VCaP (cell line): Measurements from ENCODE around the gene COX6B1.

Experiments used
- H3K27ac ChIP-seq: fragments of 450-650 bp; 2 replicates; pipeline ENCODE4 v1.5.1; 2017
- CTCF ChIP-seq: fragments of 450-650 bp; conservative IDR thresholded peaks from 2 replicates; pipeline ENCODE4 v1.5.1; 2017; ENCODE audit warnings: mild to moderate bottlenecking, moderate library complexity

COX6B1 gene

GRCh38 chr19:35612559-35613321, 35.4 kb upstream of the COX6B1 start, which contains the start of gene HAUS5:
TSS of gene HAUS5 (plus strand) at chr19:35612735. CDS start at chr19:35612795, 60 bp downstream.
- TF ChIP-seq CTCF, result 0 out of 2 replicates have a peak, but pooled peaks have one; percentile 17
- peak within 1 kb of the TSS; percentile 73; the same call in 1 of the 2 replicates for H3K27ac ChIP-seq

- TF ChIP-seq CTCF, result no peak
- H3K27ac ChIP-seq, result peak overlapping the region; percentile 73; the same call in 1 of the 2 replicates
Observed at GRCh38 chr19:35613574-35613973, 34.5 kb upstream of the COX6B1 start.

- H3K27ac ChIP-seq, result no peak overlapping the region
- no peak for TF ChIP-seq CTCF
Observed at GRCh38 chr19:35615036-35615435, 33.1 kb upstream of the COX6B1 start.

DNA sequence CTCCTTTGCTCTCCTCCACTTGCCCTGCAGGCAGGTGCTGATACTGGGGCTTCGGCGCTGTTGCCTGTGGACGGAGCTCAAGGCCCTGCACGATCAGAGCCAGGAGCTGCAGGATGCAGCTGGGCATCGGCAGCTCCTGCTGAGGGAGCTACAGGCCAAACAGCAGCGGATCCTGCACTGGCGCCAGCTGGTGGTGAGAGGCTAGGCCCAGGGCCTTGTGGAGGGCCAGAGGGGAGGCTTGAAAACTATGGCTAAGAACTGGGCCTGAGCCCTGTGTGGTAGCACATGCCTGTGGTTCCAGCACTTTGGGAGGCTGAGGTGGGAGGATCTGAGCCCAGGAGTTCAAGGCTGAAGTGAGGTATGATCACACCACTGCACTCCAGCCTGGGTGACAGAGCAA, 29.3 kb upstream of the COX6B1 start:
- H3K27ac ChIP-seq, result no peak overlapping the region
- peak; percentile 37 for TF ChIP-seq CTCF

DNA sequence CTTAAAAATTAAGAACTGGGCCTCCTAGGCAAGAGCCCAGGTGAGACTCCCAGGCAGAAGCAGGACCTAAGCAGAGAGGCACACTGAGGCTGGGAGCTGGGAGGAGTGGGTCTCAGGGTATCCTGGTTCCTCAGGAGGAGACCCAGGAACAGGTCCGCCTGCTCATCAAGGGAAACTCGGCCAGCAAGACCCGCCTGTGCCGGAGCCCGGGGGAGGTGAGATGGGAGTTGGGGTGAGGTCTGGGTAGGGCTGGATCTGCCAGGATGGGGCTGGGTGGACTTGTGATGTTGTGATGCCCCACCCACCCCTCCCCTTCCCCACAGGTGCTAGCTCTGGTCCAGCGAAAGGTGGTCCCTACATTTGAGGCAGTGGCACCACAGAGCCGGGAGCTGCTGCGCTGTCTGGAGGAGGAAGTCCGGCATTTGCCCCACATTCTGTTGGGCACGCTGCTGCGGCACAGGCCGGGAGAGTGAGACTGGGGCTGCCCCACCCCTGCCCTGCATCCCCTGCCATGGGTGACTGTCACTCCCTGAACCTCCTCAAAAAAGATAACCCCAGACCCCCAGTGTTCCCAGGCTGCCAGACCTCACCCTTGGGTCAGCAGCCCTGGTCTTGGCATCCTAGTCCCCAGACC, 28.7 kb upstream of the COX6B1 start:
- no peak overlapping the region for H3K27ac ChIP-seq
- TF ChIP-seq CTCF, result no peak

DNA sequence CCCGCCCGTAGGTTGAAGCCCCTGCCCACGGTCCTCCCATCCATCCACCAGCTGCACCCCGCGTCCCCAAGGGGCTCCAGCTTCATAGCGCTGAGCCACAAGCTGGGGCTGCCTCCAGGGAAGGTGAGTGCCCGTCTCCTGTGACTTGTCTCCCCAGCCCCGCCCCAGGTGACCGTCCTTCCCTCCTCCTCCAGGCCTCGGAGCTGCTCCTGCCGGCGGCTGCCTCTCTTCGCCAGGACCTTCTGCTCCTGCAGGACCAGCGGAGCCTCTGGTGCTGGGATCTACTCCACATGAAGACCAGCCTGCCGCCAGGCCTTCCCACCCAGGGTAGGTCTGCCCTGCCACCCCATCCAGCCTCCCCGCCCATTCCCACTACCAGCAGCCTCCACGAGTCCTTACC, 28.1 kb upstream of the COX6B1 start:
- no peak overlapping the region for H3K27ac ChIP-seq
- TF ChIP-seq CTCF, result no peak

DNA sequence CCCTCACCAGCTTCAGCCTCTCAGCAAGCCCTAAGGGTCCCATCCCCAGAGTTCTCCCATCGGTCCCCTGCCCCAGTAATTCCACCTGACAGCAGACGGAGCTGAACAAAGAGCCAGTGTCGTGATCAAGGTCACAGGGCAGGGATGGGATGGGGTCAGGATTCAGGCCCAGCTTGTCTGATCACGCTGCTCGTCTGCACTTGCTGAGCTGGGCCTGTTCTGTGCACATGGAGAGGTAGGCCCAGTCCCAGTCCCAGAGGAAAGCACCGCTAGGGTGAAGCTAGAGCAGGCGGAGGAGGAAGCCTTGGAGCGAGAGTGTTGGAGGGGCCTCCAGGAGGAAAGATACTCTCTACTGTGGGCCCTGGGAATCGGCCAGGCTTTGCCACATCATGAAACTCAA, 26.4 kb upstream of the COX6B1 start:
- H3K27ac ChIP-seq, result no peak overlapping the region
- no peak for TF ChIP-seq CTCF
